Calu3 (cell line): Measurements from ENCODE around the gene FREM3. TPM values are rescaled to one million over a fixed set of nuclear protein-coding genes. Genes with fewer than 3 reads are reported as not detected.

Experiments used
- Bru-seq: library from RNA; stranded (reverse); fragments of 400-500 nt; gene quantifications from one replicate; lab custom pipeline; 2021; lab: Mats Ljungman, UMichigan
- BruChase-seq, 2 experiments: library from RNA; stranded (reverse); fragments of 400-500 nt; gene quantifications; one replicate each; lab custom pipeline; 2021; lab: Mats Ljungman, UMichigan
- BruUV-seq: library from RNA; stranded (reverse); fragments of 400-500 nt; replicated peaks from 2 replicates; lab custom pipeline; 2021; lab: Mats Ljungman, UMichigan
- CTCF ChIA-PET: fragments of 300-600 bp; sonication (Branson Sonifier 250); formaldehyde crosslinking; loops from one replicate; lab custom pipeline; 2022; ENCODE audit warnings: antibody characterized with exemption; lab: Charles Lee
- DNase-seq: peaks from one replicate; pipeline ENCODE4 v3.0.0; 2022
- H3K27ac Mint-ChIP-seq: one replicate; pipeline ENCODE4 v1.8.0; 2022; ENCODE audit warnings: mixed read lengths; ENCODE audit not compliant: unreplicated experiment
- H3K27me3 Mint-ChIP-seq: one replicate; pipeline ENCODE4 v1.8.0; 2022; ENCODE audit warnings: mixed read lengths; ENCODE audit not compliant: unreplicated experiment
- H3K36me3 Mint-ChIP-seq: one replicate; pipeline ENCODE4 v1.8.0; 2022; ENCODE audit warnings: mild to moderate bottlenecking, moderate library complexity, mixed read lengths; ENCODE audit not compliant: insufficient read depth, unreplicated experiment
- H3K4me1 Mint-ChIP-seq: one replicate; pipeline ENCODE4 v1.8.0; 2022; ENCODE audit warnings: mild to moderate bottlenecking, low read depth, mixed read lengths; ENCODE audit not compliant: unreplicated experiment
- H3K4me3 Mint-ChIP-seq: one replicate; pipeline ENCODE4 v1.8.0; 2022; ENCODE audit warnings: mild to moderate bottlenecking, low read depth, moderate library complexity, mixed read lengths; ENCODE audit not compliant: unreplicated experiment
- H3K9me3 Mint-ChIP-seq: one replicate; pipeline ENCODE4 v1.8.0; 2022; ENCODE audit warnings: low read depth, mixed read lengths; ENCODE audit not compliant: unreplicated experiment
- CTCF ChIP-seq: fragments of 200-600 bp; IDR thresholded peaks from one replicate; pipeline ENCODE4 v1.8.0; 2022; ENCODE audit warnings: antibody characterized with exemption; ENCODE audit not compliant: unreplicated experiment
- intact Hi-C: fragments of 100-400 bp; cut with micrococcal nuclease; formaldehyde crosslinking; loops from one replicate; pipeline ENCODE4 v1.10.0; 2022; ENCODE audit not compliant: unreplicated experiment
- long read RNA-seq: library from polyadenylated mRNA; stranded (forward); transcript quantifications from one replicate; pipeline ENCODE4 v2.0.0, GENCODE V29; 2022
- total RNA-seq: library from RNA; stranded (reverse); gene quantifications from 2 replicates; pipeline ENCODE4 v1.2.3, GENCODE V29; 2022

FREM3 gene
- total RNA-seq, result not detected in 2 replicates
- Bru-seq, nascent RNA, result not detected
- BruChase-seq, experiment 1, labeled RNA remaining after a 6-hour chase, result percentile 0 among the genes with signal in this experiment
- BruChase-seq, experiment 2, labeled RNA remaining after a 2-hour chase, result percentile 1 among the genes with signal in this experiment
- long read RNA-seq, result 0 reads

DNA sequence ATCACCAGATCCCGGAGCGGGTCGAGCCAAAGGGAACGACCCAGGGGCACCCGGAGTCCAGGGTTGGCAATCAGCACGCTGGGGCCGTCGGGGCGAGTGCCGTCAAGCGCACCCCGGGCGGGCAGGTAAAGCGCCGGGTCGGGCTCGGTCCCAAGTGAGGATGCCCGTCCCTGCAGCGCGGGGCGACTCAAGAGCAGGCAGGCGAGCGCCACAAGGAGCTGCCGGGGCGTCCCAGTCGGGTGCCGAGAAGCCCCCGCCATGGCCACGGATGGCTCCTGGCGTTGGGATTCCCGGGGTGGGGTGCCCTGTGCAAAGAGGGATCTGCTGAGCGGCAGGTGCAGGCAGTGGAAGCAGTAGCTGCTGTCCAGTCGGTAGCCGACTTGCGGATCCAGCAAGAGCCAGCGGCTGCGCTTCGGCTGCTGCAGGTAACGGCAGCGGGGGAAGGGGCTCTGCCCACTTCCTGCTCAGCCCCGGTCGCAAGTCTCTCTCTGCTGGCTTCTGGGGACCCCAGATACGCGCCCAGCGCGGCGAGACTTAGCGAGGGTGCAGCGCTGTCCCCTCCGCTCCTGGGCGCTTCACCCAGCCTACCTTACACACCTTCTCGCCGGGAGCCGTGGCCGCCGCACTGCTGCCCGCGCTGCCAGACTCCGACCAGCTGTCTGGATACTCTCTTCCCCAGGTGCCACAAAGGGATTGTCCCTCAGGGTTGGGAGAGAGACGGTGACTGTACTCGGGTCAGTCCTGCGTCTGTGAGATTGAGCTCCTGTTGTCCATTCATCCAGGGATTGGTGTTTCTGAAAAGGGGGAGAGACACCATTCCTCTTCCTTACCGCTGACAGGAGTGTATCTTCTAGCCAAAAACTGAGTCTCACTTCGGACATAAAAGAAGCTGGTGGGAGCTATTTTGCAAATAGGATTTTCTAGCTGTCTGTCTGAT is at the start of gene FREM3:
Gene FREM3 (minus strand): TSS at position 260 of the 937 bp plus-strand sequence. CDS start 0 bp downstream, at position 260.
- Mint-ChIP-seq H3K9me3 (no peaks in the 10 kb centered on the region), H3K27ac (no peak within 1 kb of the TSS), H3K36me3 (no peaks in the 10 kb centered on the region), H3K27me3 (peaks cover 48% of the 10 kb centered on the region), H3K4me1 (no peaks in the 10 kb centered on the region), H3K4me3 (peak within 1 kb of the TSS; percentile 61)
- CTCF ChIA-PET, result no interaction called here
- DNase-seq, result peak; percentile 17
- no TSS peak for BruUV-seq
- intact Hi-C loops, result no loop called here
- no peak for TF ChIP-seq CTCF

DNA sequence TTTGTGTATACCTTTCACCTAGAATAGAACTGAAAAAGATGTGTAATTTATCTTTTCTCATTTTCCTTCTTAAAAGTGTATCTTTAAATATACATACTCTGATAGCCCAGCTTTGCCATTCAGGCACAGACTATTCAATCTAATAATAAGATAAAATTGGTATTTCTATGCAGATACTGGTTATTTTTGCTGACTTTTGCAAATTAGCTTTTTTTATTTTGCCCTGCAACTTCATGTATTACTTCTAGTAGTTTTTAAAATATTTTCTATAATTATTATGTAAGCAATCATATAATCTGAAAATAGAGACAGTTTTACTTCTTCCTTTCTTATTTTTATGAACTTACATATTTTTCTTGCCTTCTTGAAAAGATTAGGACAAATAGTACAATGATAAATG is 45.4 kb upstream of the FREM3 start:
- no peaks in the 10 kb centered on the region for H3K4me1 Mint-ChIP-seq
- no peaks in the 10 kb centered on the region for H3K9me3 Mint-ChIP-seq
- H3K27ac Mint-ChIP-seq, result no peak overlapping the region
- no peak for DNase-seq
- TF ChIP-seq CTCF, result no peak
- intact Hi-C loops, result no loop called here
- no TSS peak for BruUV-seq
- no peaks in the 10 kb centered on the region for H3K36me3 Mint-ChIP-seq
- CTCF ChIA-PET, result no interaction called here
- no peaks in the 10 kb centered on the region for H3K27me3 Mint-ChIP-seq
- H3K4me3 Mint-ChIP-seq, result no peak overlapping the region

- no peaks in the 10 kb centered on the region for H3K9me3 Mint-ChIP-seq
- H3K4me1 Mint-ChIP-seq, result no peaks in the 10 kb centered on the region
- no peak for TF ChIP-seq CTCF
- no peak overlapping the region for H3K27ac Mint-ChIP-seq
- CTCF ChIA-PET, result no interaction called here
- no peak for DNase-seq
- H3K4me3 Mint-ChIP-seq, result no peak overlapping the region
- no peaks in the 10 kb centered on the region for H3K36me3 Mint-ChIP-seq
- BruUV-seq, result no TSS peak
- H3K27me3 Mint-ChIP-seq, result no peaks in the 10 kb centered on the region
- intact Hi-C loops, result no loop called here
Measured at GRCh38 chr4:143743591-143743990, 43.1 kb upstream of the FREM3 start.

GRCh38 chr4:143742834-143743233 is 42.4 kb upstream of the FREM3 start:
- intact Hi-C loops, result no loop called here
- no peaks in the 10 kb centered on the region for H3K9me3 Mint-ChIP-seq
- no peaks in the 10 kb centered on the region for H3K4me1 Mint-ChIP-seq
- H3K27ac Mint-ChIP-seq, result no peak overlapping the region
- CTCF ChIA-PET, result no interaction called here
- no peak for TF ChIP-seq CTCF
- H3K27me3 Mint-ChIP-seq, result no peaks in the 10 kb centered on the region
- H3K36me3 Mint-ChIP-seq, result no peaks in the 10 kb centered on the region
- no TSS peak for BruUV-seq
- no peak for DNase-seq
- H3K4me3 Mint-ChIP-seq, result no peak overlapping the region
